ENCODE data around the gene CAPZA2. TPM values are rescaled to one million over a fixed set of nuclear protein-coding genes. Genes with fewer than 3 reads are reported as not detected.

The CAPZA2 gene
- total and polyA plus RNA-seq, 9 of the 15 experiments (the other 6 are each of a cell fraction or from before 2014, with no cell fraction given): 67.0 to 524 (median 176) TPM

DNA sequence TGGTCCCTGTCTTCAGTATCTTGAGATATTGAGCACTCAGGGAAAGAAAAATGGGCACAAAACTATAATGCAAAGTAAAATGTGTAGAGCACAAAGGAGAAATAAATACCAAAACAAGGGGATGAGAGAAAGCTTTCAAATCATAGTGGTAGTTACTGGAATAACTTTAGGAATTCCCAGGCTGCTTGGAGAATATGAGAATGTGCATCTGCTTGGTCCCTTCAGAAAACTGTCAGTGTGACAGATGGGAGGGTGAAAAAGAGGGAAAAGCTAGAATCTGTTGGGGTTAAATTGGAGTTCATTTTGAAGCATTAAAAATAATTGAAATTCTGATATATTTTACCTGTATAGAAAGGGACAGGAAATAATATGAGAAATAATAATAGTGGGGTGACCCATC is 106.2 kb downstream of the CAPZA2 start (continued):
- no peak for TF ChIP-seq HDAC8 (tag; IDR thresholded peaks at IDR 0.05)

DNA sequence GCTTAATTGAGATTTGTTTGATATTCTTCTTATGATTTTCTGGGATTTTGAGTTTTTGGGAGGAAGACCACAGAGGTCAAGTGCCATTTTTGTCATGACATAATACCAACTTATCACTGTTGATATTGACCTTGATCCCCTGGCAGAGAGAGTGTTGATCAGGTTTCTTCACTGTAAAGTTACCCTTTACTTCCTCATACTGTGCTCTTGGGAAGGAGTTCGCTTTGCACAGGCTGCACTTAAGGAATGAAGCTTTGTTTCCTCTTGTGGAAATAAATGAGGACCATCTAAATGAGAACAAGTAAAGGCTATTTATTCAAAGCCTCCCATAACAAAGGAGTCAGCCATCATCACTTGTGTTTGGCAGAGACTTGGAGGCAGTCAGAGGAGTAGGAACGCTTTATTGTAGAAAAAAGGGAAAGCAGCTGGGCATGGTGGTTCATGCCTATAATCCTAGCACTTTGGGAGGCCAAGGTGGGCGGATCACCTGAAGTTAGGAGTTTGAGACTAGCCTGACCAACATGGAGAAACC is 107.0 kb downstream of the CAPZA2 start:
- POLR2A ChIA-PET: interaction anchor here (0.9 to 5.0 kb wide), 6 partner anchors 10 to 38 kb away, joined by 3 to 40 read pairs (median 6); partner anchors contain the start of gene ST7
- no peak overlapping the region for H2AFZ ChIP-seq (ENCODE audit: low read depth, low read length)
- H3K36me3 ChIP-seq (ENCODE audit: control insufficient read depth, insufficient read depth, low read length): no peaks in the 10 kb centered on the region
- BruUV-seq (replicated peaks): no TSS peak
- H3K27ac ChIP-seq (ENCODE audit: extremely low read depth, low read depth, low read length): no peak overlapping the region
- in situ Hi-C loops (cut with MboI): loop anchor here (25.0 kb wide), 1 partner anchor 1218 kb away; the partner anchor contains the start of gene LSM8
- 92% methylated on average over 3 of the region's 3 CpGs for WGBS (ENCODE audit: insufficient coverage, low coverage, missing lambda C conversion rate)
- peaks cover 31% of the 10 kb centered on the region; the same call in 2 of the 3 replicates for H3K79me2 ChIP-seq (ENCODE audit: control insufficient read depth, insufficient read depth, low read length)
- ATAC-seq (0 out of 3 replicates have a peak, but pooled peaks have one; percentile 5), FAIRE-seq (no peak), DNase-seq (ENCODE audit: extremely low read depth in 1 of 4, low spot score in 3 of 4) (no peak)
- CTCF ChIA-PET (ENCODE audit: low intra/inter-chr PET ratio): no interaction called here
- no peaks in the 10 kb centered on the region for H3K9me1 ChIP-seq (ENCODE audit: control insufficient read depth, insufficient read depth, low read length)
- H3K4me2 ChIP-seq (ENCODE audit: insufficient read depth, low read length): no peak overlapping the region
- H3K4me1 ChIP-seq (replicated peaks in 1 of 2; ENCODE audit: control insufficient read depth in 2 of 2, insufficient read depth in 2 of 2, low read length in 2 of 2): peaks cover 12 to 25% of the 10 kb centered on the region in 2 experiments
- H3K9me3 ChIP-seq (replicated peaks; ENCODE audit: control insufficient read depth, insufficient read depth, low read depth, low read length): no peaks in the 10 kb centered on the region
- no peak overlapping the region for H3K9ac ChIP-seq (ENCODE audit: insufficient read depth in 1 of 2, low read depth in 2 of 2, low read length in 2 of 2)
- H3K4me3 ChIP-seq: no peak overlapping the region
- intact Hi-C loops (cut with micrococcal nuclease): no loop called here
- no peaks in the 10 kb centered on the region for H4K20me1 ChIP-seq (replicated peaks; ENCODE audit: control insufficient read depth, insufficient read depth, low read length)
- no peaks in the 10 kb centered on the region for H3K27me3 ChIP-seq (ENCODE audit: control insufficient read depth in 2 of 2, insufficient read depth in 2 of 2, low read length in 2 of 2)
- TF ChIP-seq LARP7 (IDR thresholded peaks at IDR 0.05) (no peak), HSF4 (CRISPR knock-in tag; IDR thresholded peaks at IDR 0.05; ENCODE audit: borderline replicate concordance) (no peak), PRMT5 (CRISPR knock-in tag; IDR thresholded peaks at IDR 0.05) (no peak), MEF2A (IDR thresholded peaks at IDR 0.05; ENCODE audit: control insufficient read depth, low read depth, low read length) (no peak), CHCHD3 (CRISPR knock-in tag; IDR thresholded peaks at IDR 0.05) (no peak)
- TF ChIP-seq, protein P1, sequence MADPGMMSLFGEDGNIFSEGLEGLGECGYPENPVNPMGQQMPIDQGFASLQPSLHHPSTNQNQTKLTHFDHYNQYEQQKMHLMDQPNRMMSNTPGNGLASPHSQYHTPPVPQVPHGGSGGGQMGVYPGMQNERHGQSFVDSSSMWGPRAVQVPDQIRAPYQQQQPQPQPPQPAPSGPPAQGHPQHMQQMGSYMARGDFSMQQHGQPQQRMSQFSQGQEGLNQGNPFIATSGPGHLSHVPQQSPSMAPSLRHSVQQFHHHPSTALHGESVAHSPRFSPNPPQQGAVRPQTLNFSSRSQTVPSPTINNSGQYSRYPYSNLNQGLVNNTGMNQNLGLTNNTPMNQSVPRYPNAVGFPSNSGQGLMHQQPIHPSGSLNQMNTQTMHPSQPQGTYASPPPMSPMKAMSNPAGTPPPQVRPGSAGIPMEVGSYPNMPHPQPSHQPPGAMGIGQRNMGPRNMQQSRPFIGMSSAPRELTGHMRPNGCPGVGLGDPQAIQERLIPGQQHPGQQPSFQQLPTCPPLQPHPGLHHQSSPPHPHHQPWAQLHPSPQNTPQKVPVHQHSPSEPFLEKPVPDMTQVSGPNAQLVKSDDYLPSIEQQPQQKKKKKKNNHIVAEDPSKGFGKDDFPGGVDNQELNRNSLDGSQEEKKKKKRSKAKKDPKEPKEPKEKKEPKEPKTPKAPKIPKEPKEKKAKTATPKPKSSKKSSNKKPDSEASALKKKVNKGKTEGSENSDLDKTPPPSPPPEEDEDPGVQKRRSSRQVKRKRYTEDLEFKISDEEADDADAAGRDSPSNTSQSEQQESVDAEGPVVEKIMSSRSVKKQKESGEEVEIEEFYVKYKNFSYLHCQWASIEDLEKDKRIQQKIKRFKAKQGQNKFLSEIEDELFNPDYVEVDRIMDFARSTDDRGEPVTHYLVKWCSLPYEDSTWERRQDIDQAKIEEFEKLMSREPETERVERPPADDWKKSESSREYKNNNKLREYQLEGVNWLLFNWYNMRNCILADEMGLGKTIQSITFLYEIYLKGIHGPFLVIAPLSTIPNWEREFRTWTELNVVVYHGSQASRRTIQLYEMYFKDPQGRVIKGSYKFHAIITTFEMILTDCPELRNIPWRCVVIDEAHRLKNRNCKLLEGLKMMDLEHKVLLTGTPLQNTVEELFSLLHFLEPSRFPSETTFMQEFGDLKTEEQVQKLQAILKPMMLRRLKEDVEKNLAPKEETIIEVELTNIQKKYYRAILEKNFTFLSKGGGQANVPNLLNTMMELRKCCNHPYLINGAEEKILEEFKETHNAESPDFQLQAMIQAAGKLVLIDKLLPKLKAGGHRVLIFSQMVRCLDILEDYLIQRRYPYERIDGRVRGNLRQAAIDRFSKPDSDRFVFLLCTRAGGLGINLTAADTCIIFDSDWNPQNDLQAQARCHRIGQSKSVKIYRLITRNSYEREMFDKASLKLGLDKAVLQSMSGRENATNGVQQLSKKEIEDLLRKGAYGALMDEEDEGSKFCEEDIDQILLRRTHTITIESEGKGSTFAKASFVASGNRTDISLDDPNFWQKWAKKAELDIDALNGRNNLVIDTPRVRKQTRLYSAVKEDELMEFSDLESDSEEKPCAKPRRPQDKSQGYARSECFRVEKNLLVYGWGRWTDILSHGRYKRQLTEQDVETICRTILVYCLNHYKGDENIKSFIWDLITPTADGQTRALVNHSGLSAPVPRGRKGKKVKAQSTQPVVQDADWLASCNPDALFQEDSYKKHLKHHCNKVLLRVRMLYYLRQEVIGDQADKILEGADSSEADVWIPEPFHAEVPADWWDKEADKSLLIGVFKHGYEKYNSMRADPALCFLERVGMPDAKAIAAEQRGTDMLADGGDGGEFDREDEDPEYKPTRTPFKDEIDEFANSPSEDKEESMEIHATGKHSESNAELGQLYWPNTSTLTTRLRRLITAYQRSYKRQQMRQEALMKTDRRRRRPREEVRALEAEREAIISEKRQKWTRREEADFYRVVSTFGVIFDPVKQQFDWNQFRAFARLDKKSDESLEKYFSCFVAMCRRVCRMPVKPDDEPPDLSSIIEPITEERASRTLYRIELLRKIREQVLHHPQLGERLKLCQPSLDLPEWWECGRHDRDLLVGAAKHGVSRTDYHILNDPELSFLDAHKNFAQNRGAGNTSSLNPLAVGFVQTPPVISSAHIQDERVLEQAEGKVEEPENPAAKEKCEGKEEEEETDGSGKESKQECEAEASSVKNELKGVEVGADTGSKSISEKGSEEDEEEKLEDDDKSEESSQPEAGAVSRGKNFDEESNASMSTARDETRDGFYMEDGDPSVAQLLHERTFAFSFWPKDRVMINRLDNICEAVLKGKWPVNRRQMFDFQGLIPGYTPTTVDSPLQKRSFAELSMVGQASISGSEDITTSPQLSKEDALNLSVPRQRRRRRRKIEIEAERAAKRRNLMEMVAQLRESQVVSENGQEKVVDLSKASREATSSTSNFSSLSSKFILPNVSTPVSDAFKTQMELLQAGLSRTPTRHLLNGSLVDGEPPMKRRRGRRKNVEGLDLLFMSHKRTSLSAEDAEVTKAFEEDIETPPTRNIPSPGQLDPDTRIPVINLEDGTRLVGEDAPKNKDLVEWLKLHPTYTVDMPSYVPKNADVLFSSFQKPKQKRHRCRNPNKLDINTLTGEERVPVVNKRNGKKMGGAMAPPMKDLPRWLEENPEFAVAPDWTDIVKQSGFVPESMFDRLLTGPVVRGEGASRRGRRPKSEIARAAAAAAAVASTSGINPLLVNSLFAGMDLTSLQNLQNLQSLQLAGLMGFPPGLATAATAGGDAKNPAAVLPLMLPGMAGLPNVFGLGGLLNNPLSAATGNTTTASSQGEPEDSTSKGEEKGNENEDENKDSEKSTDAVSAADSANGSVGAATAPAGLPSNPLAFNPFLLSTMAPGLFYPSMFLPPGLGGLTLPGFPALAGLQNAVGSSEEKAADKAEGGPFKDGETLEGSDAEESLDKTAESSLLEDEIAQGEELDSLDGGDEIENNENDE (IDR thresholded peaks at IDR 0.05; ENCODE audit: low read depth, low read length): no peak
- TF ChIP-seq, protein P2, sequence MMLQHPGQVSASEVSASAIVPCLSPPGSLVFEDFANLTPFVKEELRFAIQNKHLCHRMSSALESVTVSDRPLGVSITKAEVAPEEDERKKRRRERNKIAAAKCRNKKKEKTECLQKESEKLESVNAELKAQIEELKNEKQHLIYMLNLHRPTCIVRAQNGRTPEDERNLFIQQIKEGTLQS (IDR thresholded peaks at IDR 0.05): no peak
- TF ChIP-seq, protein P2 (CRISPR knock-in tag; conservative IDR thresholded peaks at IDR 0.05): no peak

Data from K562 (cell line).